Psoas muscle (tissue), 8 donors: ENCODE data around the gene DNAJC5G. TPM values are rescaled to one million over a fixed set of nuclear protein-coding genes. Genes with fewer than 3 reads are reported as not detected.
A peak's percentile ranks its signal among the peaks of the same experiment; 100 is the strongest.

ENCODE experiments used
- ATAC-seq, 4 donors: fragments of 200-7000 bp; cut with Tn5 transposase; one replicate each; pipeline ENCODE4 v1.9.1; 2020; ENCODE audit warnings: moderate library complexity in 3 of 4, mild to moderate bottlenecking in 2 of 4
- DNase-seq, 2 donors: peaks; one replicate each; pipeline ENCODE4 v3.0.0-alpha.2; 2020
- H3K27ac ChIP-seq: fragments of 200-600 bp; one replicate; pipeline ENCODE4 v1.8.0; 2022
- H3K27me3 ChIP-seq, 3 donors: fragments of 200-600 bp in 1 of 3; one replicate each; pipeline versions ENCODE4 v1.6.1 to v1.8.0; 2013 to 2022; ENCODE audit warnings: low read length in 2 of 3, mild to moderate bottlenecking in 2 of 3, moderate library complexity in 1 of 3; ENCODE audit not compliant: insufficient read depth in 3 of 3
- H3K36me3 ChIP-seq, 2 donors: fragments of 200-600 bp in 1 of 2; one replicate each; pipeline versions ENCODE4 v1.6.1 to v1.8.0; 2013 to 2022; ENCODE audit warnings: low read depth in 1 of 2, mild to moderate bottlenecking in 1 of 2, moderate library complexity in 1 of 2; ENCODE audit not compliant: insufficient read depth in 1 of 2
- H3K4me1 ChIP-seq: fragments of 200-600 bp; one replicate; pipeline ENCODE4 v1.8.0; 2022
- H3K4me3 ChIP-seq: fragments of 200-600 bp; one replicate; pipeline ENCODE4 v1.8.0; 2022; ENCODE audit warnings: mild to moderate bottlenecking
- H3K9me3 ChIP-seq: fragments of 200-600 bp; one replicate; pipeline ENCODE4 v1.8.0; 2022
- WGBS, 3 donors: extraction: QIAGEN DNeasy Blood & Tissue Kit; methylation state at CpG; one replicate each; pipeline versions ENCODE4 v1.1.6 to v1.1.7; 2013; 5-methylcytosine and 5-hydroxymethylcytosine counted together
- intact Hi-C, 2 donors: fragments of 100-400 bp; cut with DNase I; formaldehyde crosslinking; loops; one replicate each; pipeline versions ENCODE4 v1.11.0 to v1.14.2; 2022
- polyA plus RNA-seq, 3 donors: library from polyadenylated mRNA; stranded (reverse); fragments of 200-250 nt; gene quantifications; one replicate each; pipeline ENCODE4 v1.2.3, GENCODE V29; 2013
- total RNA-seq, 4 donors: library from RNA; stranded (reverse); fragmentation: NEBNext Ultra II Directional in 2 of 4; extraction: Animal tissue kit (Norgen Biotek cat#: 25700) in 2 of 4; gene quantifications; one replicate each; pipeline versions ENCODE4 v1.2.1 to v1.2.4, GENCODE V29; 2021 to 2023
- TF ChIP-seq, protein P1 (sequence below): fragments of 200-600 bp; IDR thresholded peaks from one replicate; pipeline ENCODE4 v1.8.0; 2022; ENCODE audit warnings: antibody characterized with exemption
- donor health status: healthy with polysubstance abuse.
- donor health status: DM: no; HTN: no; CAD: no; lungs with moderate emphysema.
- donor health status: Bipolar disorder and iron deficiency.
- donor health status: healthy.
- donor health status: DM: yes; HTN: yes; CAD: no.
- donor health status: DM: no; HTN: no; CAD: no.
- donor health status: DM: no; HTN: no; CAD: no.
- donor health status: DM: yes; HTN: yes; CAD: no.

The DNAJC5G gene
- total and polyA plus RNA-seq, 7 donors, result not detected

DNA sequence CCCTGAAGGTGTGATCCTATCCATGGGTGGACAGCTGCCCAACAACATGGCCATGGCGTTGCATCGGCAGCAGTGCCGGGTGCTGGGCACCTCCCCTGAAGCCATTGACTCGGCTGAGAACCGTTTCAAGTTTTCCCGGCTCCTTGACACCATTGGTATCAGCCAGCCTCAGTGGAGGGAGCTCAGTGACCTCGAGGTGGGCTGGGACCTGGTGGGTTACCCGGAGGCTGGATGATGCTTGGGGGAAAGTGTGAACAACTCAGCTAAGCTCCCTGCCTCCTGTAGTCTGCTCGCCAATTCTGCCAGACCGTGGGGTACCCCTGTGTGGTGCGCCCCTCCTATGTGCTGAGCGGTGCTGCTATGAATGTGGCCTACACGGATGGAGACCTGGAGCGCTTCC, 41.9 kb upstream of the DNAJC5G start:
- no peaks in the 10 kb centered on the region for H3K27me3 ChIP-seq
- intact Hi-C loops, result no loop called here
- H3K36me3 ChIP-seq, result peaks cover 10 to 99% of the 10 kb centered on the region in 2 donors
- H3K9me3 ChIP-seq, result no peaks in the 10 kb centered on the region
- TF ChIP-seq, protein P1, sequence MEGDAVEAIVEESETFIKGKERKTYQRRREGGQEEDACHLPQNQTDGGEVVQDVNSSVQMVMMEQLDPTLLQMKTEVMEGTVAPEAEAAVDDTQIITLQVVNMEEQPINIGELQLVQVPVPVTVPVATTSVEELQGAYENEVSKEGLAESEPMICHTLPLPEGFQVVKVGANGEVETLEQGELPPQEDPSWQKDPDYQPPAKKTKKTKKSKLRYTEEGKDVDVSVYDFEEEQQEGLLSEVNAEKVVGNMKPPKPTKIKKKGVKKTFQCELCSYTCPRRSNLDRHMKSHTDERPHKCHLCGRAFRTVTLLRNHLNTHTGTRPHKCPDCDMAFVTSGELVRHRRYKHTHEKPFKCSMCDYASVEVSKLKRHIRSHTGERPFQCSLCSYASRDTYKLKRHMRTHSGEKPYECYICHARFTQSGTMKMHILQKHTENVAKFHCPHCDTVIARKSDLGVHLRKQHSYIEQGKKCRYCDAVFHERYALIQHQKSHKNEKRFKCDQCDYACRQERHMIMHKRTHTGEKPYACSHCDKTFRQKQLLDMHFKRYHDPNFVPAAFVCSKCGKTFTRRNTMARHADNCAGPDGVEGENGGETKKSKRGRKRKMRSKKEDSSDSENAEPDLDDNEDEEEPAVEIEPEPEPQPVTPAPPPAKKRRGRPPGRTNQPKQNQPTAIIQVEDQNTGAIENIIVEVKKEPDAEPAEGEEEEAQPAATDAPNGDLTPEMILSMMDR, result no peak
- H3K4me1 ChIP-seq, result no peaks in the 10 kb centered on the region
- WGBS, 3 donors, result 92 to 95% (median 94%) methylated on average over 14 of the region's 14 CpGs
- no peak for DNase-seq
- no peak overlapping the region for H3K27ac ChIP-seq
- no peak overlapping the region for H3K4me3 ChIP-seq
- no peak for ATAC-seq

DNA sequence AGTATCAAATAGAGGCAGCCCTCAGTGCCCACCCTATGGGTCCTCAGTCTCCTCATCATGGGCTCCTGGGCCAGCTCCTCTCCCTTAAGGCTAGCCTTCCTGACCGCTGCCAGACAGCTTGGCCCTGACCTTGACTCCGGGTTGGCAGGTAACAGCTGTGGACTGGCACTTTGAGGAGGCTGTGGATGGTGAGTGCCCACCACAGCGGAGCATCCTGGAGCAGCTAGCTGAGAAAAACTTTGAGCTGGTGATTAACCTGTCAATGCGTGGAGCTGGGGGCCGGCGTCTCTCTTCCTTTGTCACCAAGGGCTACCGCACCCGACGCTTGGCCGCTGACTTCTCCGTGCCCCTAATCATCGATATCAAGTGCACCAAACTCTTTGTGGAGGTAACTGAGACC, 39.1 kb upstream of the DNAJC5G start:
- TF ChIP-seq, protein P1, result no peak
- DNase-seq (peak in 1 of 2 donors; percentile 34), ATAC-seq (no peak)
- peaks cover 10 to 100% of the 10 kb centered on the region in 2 donors for H3K36me3 ChIP-seq
- no peaks in the 10 kb centered on the region for H3K9me3 ChIP-seq
- no peaks in the 10 kb centered on the region for H3K27me3 ChIP-seq
- intact Hi-C loops, result no loop called here
- H3K27ac ChIP-seq, result no peak overlapping the region
- 90 to 95% (median 95%) methylated on average over 12 of the region's 12 CpGs for WGBS, 3 donors
- H3K4me1 ChIP-seq, result no peaks in the 10 kb centered on the region
- H3K4me3 ChIP-seq, result no peak overlapping the region

DNA sequence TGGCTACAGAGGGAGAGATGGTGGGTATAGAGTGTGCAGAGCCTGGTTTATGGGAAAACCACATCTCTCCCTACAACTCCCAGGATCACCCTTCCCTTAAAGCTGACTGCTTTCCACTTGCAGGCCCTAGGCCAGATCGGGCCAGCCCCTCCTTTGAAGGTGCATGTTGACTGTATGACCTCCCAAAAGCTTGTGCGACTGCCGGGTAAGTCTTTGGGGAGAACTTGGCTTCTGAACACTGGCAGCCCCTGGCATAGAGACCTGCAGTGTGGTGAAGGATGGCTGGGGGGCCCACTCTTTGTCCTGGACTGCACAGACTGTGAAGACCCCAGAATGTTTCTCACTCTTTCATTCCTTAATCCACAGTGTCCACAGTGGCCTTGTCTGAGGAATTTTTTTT, 38.6 kb upstream of the DNAJC5G start:
- intact Hi-C loops, result no loop called here
- H3K9me3 ChIP-seq, result no peaks in the 10 kb centered on the region
- DNase-seq (peak in 1 of 2 donors; percentile 4), ATAC-seq (no peak)
- no peaks in the 10 kb centered on the region for H3K27me3 ChIP-seq
- 85 to 92% (median 86%) methylated on average over 3 of the region's 3 CpGs for WGBS, 3 donors
- no peaks in the 10 kb centered on the region for H3K4me1 ChIP-seq
- H3K27ac ChIP-seq, result no peak overlapping the region
- peaks cover 10 to 100% of the 10 kb centered on the region in 2 donors for H3K36me3 ChIP-seq
- no peak overlapping the region for H3K4me3 ChIP-seq
- TF ChIP-seq, protein P1, result no peak

DNA sequence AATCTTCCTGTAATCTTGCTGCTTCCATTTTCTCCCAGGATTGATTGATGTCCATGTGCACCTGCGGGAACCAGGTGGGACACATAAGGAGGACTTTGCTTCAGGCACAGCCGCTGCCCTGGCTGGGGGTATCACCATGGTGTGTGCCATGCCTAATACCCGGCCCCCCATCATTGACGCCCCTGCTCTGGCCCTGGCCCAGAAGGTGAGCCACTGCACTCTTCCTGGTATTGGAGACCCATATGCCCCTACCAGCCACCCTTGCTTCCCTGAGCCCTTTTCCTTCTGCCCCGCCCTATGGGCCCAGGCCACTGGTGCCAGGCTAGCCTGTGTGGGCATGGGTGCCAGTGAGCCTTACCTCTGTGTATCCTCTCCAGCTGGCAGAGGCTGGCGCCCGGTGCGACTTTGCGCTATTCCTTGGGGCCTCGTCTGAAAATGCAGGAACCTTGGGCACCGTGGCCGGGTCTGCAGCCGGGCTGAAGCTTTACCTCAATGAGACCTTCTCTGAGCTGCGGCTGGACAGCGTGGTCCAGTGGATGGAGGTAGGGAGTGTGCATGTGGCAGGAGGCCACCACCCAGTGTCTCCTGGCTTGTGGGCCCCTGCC, 37.8 kb upstream of the DNAJC5G start:
- H3K36me3 ChIP-seq, result peaks cover 10 to 100% of the 10 kb centered on the region in 2 donors

More for the DNA sequence above, 37.8 kb upstream of the DNAJC5G start:
- no peak for ATAC-seq
- Histone ChIP-seq H3K4me1 (no peaks in the 10 kb centered on the region), H3K9me3 (no peaks in the 10 kb centered on the region), H3K27ac (no peak overlapping the region), H3K27me3 (no peaks in the 10 kb centered on the region), H3K4me3 (no peak overlapping the region)
- TF ChIP-seq, protein P1, result no peak
- 95 to 97% (median 95%) methylated on average over 15 of the region's 15 CpGs for WGBS, 3 donors
- peak in 1 of 2 donors; percentile 41 for DNase-seq
- intact Hi-C loops, result no loop called here
